ENCODE measurements around the gene KLHDC10.

- TF ChIP-seq CTCF (conservative IDR thresholded peaks at IDR 0.05; ENCODE audit: low read depth, low read length) (no peak), EZH2 (IDR thresholded peaks at IDR 0.05; ENCODE audit: low read length, unreplicated experiment) (no peak)
These were observed 29.0 kb downstream of the KLHDC10 start for GRCh38 chr7:130099331-130099730.
